Muscle of back (tissue), 13 donors: Measurements from ENCODE around the gene HTT. TPM values are rescaled to one million over a fixed set of nuclear protein-coding genes. Genes with fewer than 3 reads are reported as not detected.
A peak's percentile ranks its signal among the peaks of the same experiment; 100 is the strongest.

Experiments
- DNase-seq, 3 donors: peaks; one replicate each; pipeline versions ENCODE4 v3.0.0 to v3.0.0-alpha.2; 2013
- long read RNA-seq, 9 donors: transcript quantifications; one replicate each; lab custom pipeline, GENCODE V29; 2026
- polyA plus RNA-seq, 10 donors: library from polyadenylated mRNA; unstranded; fragments of 120-200 nt; gene quantifications; one replicate each; pipeline ENCODE4 v1.2.1, GENCODE V29; 2013; ENCODE audit not compliant: insufficient read length in 10 of 10

Gene HTT
- 10 to 100 TPM; 18.9 to 28.6 (median 24.4) TPM for polyA plus RNA-seq
- long read RNA-seq, donor 1: 0 reads
- long read RNA-seq, donor 2: 0 reads
- long read RNA-seq, donor 3: 0 reads
- long read RNA-seq, donor 4: 0 reads
- long read RNA-seq, donor 5: 0 reads
- long read RNA-seq, donor 6: 0 reads
- long read RNA-seq, donor 7: 0 reads
- long read RNA-seq, donor 8, partial matches to known transcripts: 0 of 1 reads
- long read RNA-seq, donor 8, other reads (novel, unspliced or antisense): 0 of 1 reads
- long read RNA-seq, donor 9: 0 reads

GRCh38 chr4:3074078-3074845 lies at the start of gene HTT, which contains the start of gene HTT-AS:
Gene HTT (plus strand): TSS chr4:3074681. CDS start chr4:3074826, 145 bp downstream.
Gene HTT-AS (minus strand): TSS chr4:3074538.
- peak; percentile 96 to 99 (median 97) for DNase-seq

GRCh38 chr4:3025881-3026280 lies 48.6 kb upstream of the HTT start:
- no peak for DNase-seq

GRCh38 chr4:3026540-3026939 lies 47.9 kb upstream of the HTT start:
- no peak for DNase-seq

GRCh38 chr4:3029464-3029863 lies 45.0 kb upstream of the HTT start:
- DNase-seq: no peak

GRCh38 chr4:3030566-3031356 lies 43.7 kb upstream of the HTT start:
- DNase-seq: no peak

GRCh38 chr4:3031357-3032082 lies 43.0 kb upstream of the HTT start:
- peak in 1 of 3 donors; percentile 18 for DNase-seq

- no peak for DNase-seq
These were observed 40.2 kb upstream of the HTT start for GRCh38 chr4:3034231-3034630.

GRCh38 chr4:3035249-3035648 lies 39.2 kb upstream of the HTT start:
- DNase-seq: no peak

GRCh38 chr4:3035674-3036073 lies 38.8 kb upstream of the HTT start:
- no peak for DNase-seq

- no peak for DNase-seq
These were observed 38.1 kb upstream of the HTT start for GRCh38 chr4:3036131-3036952.

GRCh38 chr4:3037957-3038461 lies 36.5 kb upstream of the HTT start:
- DNase-seq: peak; percentile 52 to 60 (median 57)

GRCh38 chr4:3039706-3040366 lies 34.6 kb upstream of the HTT start:
- DNase-seq: no peak

- DNase-seq: no peak
These were observed 33.9 kb upstream of the HTT start for GRCh38 chr4:3040452-3041191.

GRCh38 chr4:3041192-3042142 lies 33.0 kb upstream of the HTT start:
- DNase-seq: peak; percentile 53 to 76 (median 57)

GRCh38 chr4:3042226-3042625 lies 32.3 kb upstream of the HTT start:
- DNase-seq: no peak

GRCh38 chr4:3043282-3044020 lies 31.0 kb upstream of the HTT start:
- no peak for DNase-seq
